ENCODE results near the gene DYNLT4. TPM values are rescaled to one million over a fixed set of nuclear protein-coding genes. Genes with fewer than 3 reads are reported as not detected.

The DYNLT4 gene
- polyA plus RNA-seq, 4 donors, result 0.46 to 0.75 TPM; not detected in 2

- Histone ChIP-seq H3K9me3 (ENCODE audit: control insufficient read depth in 2 of 2, insufficient read depth in 1 of 2, low read depth in 1 of 2, low read length in 1 of 2) (no peaks in the 10 kb centered on the region), H3K27me3 (ENCODE audit: control insufficient read depth in 3 of 3, insufficient read depth in 3 of 3, low read length in 3 of 3) (no peaks in the 10 kb centered on the region), H3K36me3 (ENCODE audit: control insufficient read depth in 3 of 3, insufficient read depth in 2 of 3, low read depth in 1 of 3, low read length in 3 of 3) (peaks cover 0 to 53% (median 3%) of the 10 kb centered on the region in 3 donors), H3K27ac (ENCODE audit: low read depth in 1 of 3, low read length in 2 of 3) (peak overlapping the region; percentile 88 to 99 (median 98)), H3K4me3 (ENCODE audit: low read depth in 1 of 3, low read length in 3 of 3) (peak overlapping the region in 1 of 3 donors; percentile 24), H3K4me1 (ENCODE audit: control insufficient read depth in 3 of 3, insufficient read depth in 2 of 3, low read depth in 1 of 3, low read length in 2 of 3) (peaks cover 25 to 57% (median 28%) of the 10 kb centered on the region in 3 donors)
- DNase-seq (peak; percentile 82 to 91), FAIRE-seq (no peak)
- 15 to 18% (median 17%) methylated on average over 6 of the region's 6 CpGs for WGBS, 3 donors
Observed at GRCh38 chr1:44808938-44809917, 2.1 kb upstream of the DYNLT4 start.

- no peaks in the 10 kb centered on the region for H3K9me3 ChIP-seq (ENCODE audit: control insufficient read depth in 2 of 2, insufficient read depth in 1 of 2, low read depth in 1 of 2, low read length in 1 of 2)
- WGBS, 3 donors, result 34 to 48% (median 44%) methylated on average over 23 of the region's 23 CpGs
- FAIRE-seq, result no peak
- peak within 1 kb of the TSS; percentile 88 to 99 (median 98) for H3K27ac ChIP-seq (ENCODE audit: low read depth in 1 of 3, low read length in 2 of 3)
- no peaks in the 10 kb centered on the region for H3K27me3 ChIP-seq (ENCODE audit: control insufficient read depth in 3 of 3, insufficient read depth in 3 of 3, low read length in 3 of 3)
- H3K36me3 ChIP-seq (ENCODE audit: control insufficient read depth in 3 of 3, insufficient read depth in 2 of 3, low read depth in 1 of 3, low read length in 3 of 3), result peaks cover 0 to 62% (median 6%) of the 10 kb centered on the region in 3 donors
- peaks cover 25 to 60% (median 28%) of the 10 kb centered on the region in 3 donors for H3K4me1 ChIP-seq (ENCODE audit: control insufficient read depth in 3 of 3, insufficient read depth in 2 of 3, low read depth in 1 of 3, low read length in 2 of 3)
- peak within 1 kb of the TSS in 1 of 3 donors; percentile 24 for H3K4me3 ChIP-seq (ENCODE audit: low read depth in 1 of 3, low read length in 3 of 3)
- peak in 1 of 2 donors; percentile 86 for DNase-seq
Observed at GRCh38 chr1:44808063-44808937, 1.1 kb upstream of the DYNLT4 start, which contains the start of gene BTBD19. TSS of gene BTBD19 (plus strand) at chr1:44808523. CDS start at chr1:44808821, 298 bp downstream.

GRCh38 chr1:44807364-44808062 lies 362 bp upstream of the DYNLT4 start:
- DNase-seq (peak; percentile 96 to 97), FAIRE-seq (no peak)
- Histone ChIP-seq H3K27ac (ENCODE audit: low read depth in 1 of 3, low read length in 2 of 3) (peak overlapping the region; percentile 88 to 99 (median 98)), H3K27me3 (ENCODE audit: control insufficient read depth in 3 of 3, insufficient read depth in 3 of 3, low read length in 3 of 3) (no peaks in the 10 kb centered on the region), H3K4me3 (ENCODE audit: low read depth in 1 of 3, low read length in 3 of 3) (no peak overlapping the region), H3K4me1 (ENCODE audit: control insufficient read depth in 3 of 3, insufficient read depth in 2 of 3, low read depth in 1 of 3, low read length in 2 of 3) (peaks cover 25 to 56% (median 28%) of the 10 kb centered on the region in 3 donors), H3K36me3 (ENCODE audit: control insufficient read depth in 3 of 3, insufficient read depth in 2 of 3, low read depth in 1 of 3, low read length in 3 of 3) (peaks cover 2 to 70% (median 8%) of the 10 kb centered on the region in 3 donors), H3K9me3 (ENCODE audit: control insufficient read depth in 2 of 2, insufficient read depth in 1 of 2, low read depth in 1 of 2, low read length in 1 of 2) (no peaks in the 10 kb centered on the region)
- 2 to 4% (median 4%) methylated on average over 16 of the region's 16 CpGs for WGBS, 3 donors

GRCh38 chr1:44806025-44806703 lies 987 bp downstream of the DYNLT4 start:
- Histone ChIP-seq H3K4me3 (ENCODE audit: low read depth in 1 of 3, low read length in 3 of 3) (no peak overlapping the region), H3K27me3 (ENCODE audit: control insufficient read depth in 3 of 3, insufficient read depth in 3 of 3, low read length in 3 of 3) (no peaks in the 10 kb centered on the region), H3K27ac (ENCODE audit: low read depth in 1 of 3, low read length in 2 of 3) (peak overlapping the region; percentile 88 to 99 (median 98)), H3K36me3 (ENCODE audit: control insufficient read depth in 3 of 3, insufficient read depth in 2 of 3, low read depth in 1 of 3, low read length in 3 of 3) (peaks cover 2 to 73% (median 8%) of the 10 kb centered on the region in 3 donors), H3K4me1 (ENCODE audit: control insufficient read depth in 3 of 3, insufficient read depth in 2 of 3, low read depth in 1 of 3, low read length in 2 of 3) (peaks cover 27 to 58% (median 28%) of the 10 kb centered on the region in 3 donors), H3K9me3 (ENCODE audit: control insufficient read depth in 2 of 2, insufficient read depth in 1 of 2, low read depth in 1 of 2, low read length in 1 of 2) (no peaks in the 10 kb centered on the region)
- WGBS, 3 donors, result 95 to 97% (median 95%) methylated on average over 57 to 70 of the region's 70 CpGs
- FAIRE-seq (no peak), DNase-seq (no peak)

- no peaks in the 10 kb centered on the region for H3K9me3 ChIP-seq (ENCODE audit: control insufficient read depth in 2 of 2, insufficient read depth in 1 of 2, low read depth in 1 of 2, low read length in 1 of 2)
- H3K4me3 ChIP-seq (ENCODE audit: low read depth in 1 of 3, low read length in 3 of 3), result no peak overlapping the region
- peaks cover 2 to 70% (median 8%) of the 10 kb centered on the region in 3 donors for H3K36me3 ChIP-seq (ENCODE audit: control insufficient read depth in 3 of 3, insufficient read depth in 2 of 3, low read depth in 1 of 3, low read length in 3 of 3)
- no peak for FAIRE-seq
- H3K27me3 ChIP-seq (ENCODE audit: control insufficient read depth in 3 of 3, insufficient read depth in 3 of 3, low read length in 3 of 3), result no peaks in the 10 kb centered on the region
- WGBS, 3 donors, result 94 to 96% (median 94%) methylated on average over 19 to 20 of the region's 20 CpGs
- no peak for DNase-seq
- peaks cover 27 to 63% (median 28%) of the 10 kb centered on the region in 3 donors for H3K4me1 ChIP-seq (ENCODE audit: control insufficient read depth in 3 of 3, insufficient read depth in 2 of 3, low read depth in 1 of 3, low read length in 2 of 3)
- H3K27ac ChIP-seq (ENCODE audit: low read depth in 1 of 3, low read length in 2 of 3), result peak overlapping the region in 1 of 3 donors; percentile 20
Observed at GRCh38 chr1:44805311-44806024, 1.7 kb downstream of the DYNLT4 start.

- 86 to 92% (median 89%) methylated on average over 13 of the region's 13 CpGs for WGBS, 3 donors
- H3K4me3 ChIP-seq (ENCODE audit: low read depth in 1 of 3, low read length in 3 of 3), result no peak overlapping the region
- DNase-seq, result no peak
- H3K27ac ChIP-seq (ENCODE audit: low read depth in 1 of 3, low read length in 2 of 3), result peak overlapping the region in 1 of 3 donors; percentile 49
- peaks cover 2 to 60% (median 8%) of the 10 kb centered on the region in 3 donors for H3K36me3 ChIP-seq (ENCODE audit: control insufficient read depth in 3 of 3, insufficient read depth in 2 of 3, low read depth in 1 of 3, low read length in 3 of 3)
- H3K27me3 ChIP-seq (ENCODE audit: control insufficient read depth in 3 of 3, insufficient read depth in 3 of 3, low read length in 3 of 3), result no peaks in the 10 kb centered on the region
- no peak for FAIRE-seq
- H3K9me3 ChIP-seq (ENCODE audit: control insufficient read depth in 2 of 2, insufficient read depth in 1 of 2, low read depth in 1 of 2, low read length in 1 of 2), result no peaks in the 10 kb centered on the region
- H3K4me1 ChIP-seq (ENCODE audit: control insufficient read depth in 3 of 3, insufficient read depth in 2 of 3, low read depth in 1 of 3, low read length in 2 of 3), result peaks cover 10 to 51% (median 16%) of the 10 kb centered on the region in 3 donors
Observed at GRCh38 chr1:44803312-44804095, 3.6 kb downstream of the DYNLT4 start.

GRCh38 chr1:44803062-44803311 lies 4.2 kb downstream of the DYNLT4 start:
- Histone ChIP-seq H3K9me3 (ENCODE audit: control insufficient read depth in 2 of 2, insufficient read depth in 1 of 2, low read depth in 1 of 2, low read length in 1 of 2) (no peaks in the 10 kb centered on the region), H3K4me3 (ENCODE audit: low read depth in 1 of 3, low read length in 3 of 3) (no peak overlapping the region), H3K27me3 (ENCODE audit: control insufficient read depth in 3 of 3, insufficient read depth in 3 of 3, low read length in 3 of 3) (no peaks in the 10 kb centered on the region), H3K4me1 (ENCODE audit: control insufficient read depth in 3 of 3, insufficient read depth in 2 of 3, low read depth in 1 of 3, low read length in 2 of 3) (peaks cover 4 to 46% (median 12%) of the 10 kb centered on the region in 3 donors), H3K36me3 (ENCODE audit: control insufficient read depth in 3 of 3, insufficient read depth in 2 of 3, low read depth in 1 of 3, low read length in 3 of 3) (peaks cover 2 to 60% (median 8%) of the 10 kb centered on the region in 3 donors), H3K27ac (ENCODE audit: low read depth in 1 of 3, low read length in 2 of 3) (peak overlapping the region in 1 of 3 donors; percentile 31)
- 92 to 96% (median 93%) methylated on average over 9 of the region's 9 CpGs for WGBS, 3 donors
- no peak for FAIRE-seq
- no peak for DNase-seq

Data from small intestine (tissue), 7 donors.